Nephron progenitor cell (in vitro differentiated cells): ENCODE measurements around the gene TOLLIP.
"Not testable (repeated sequence)": the region's sequence is repeated elsewhere in the genome, so short reads cannot be mapped to it uniquely, and the experiment has no call there.

ENCODE experiments used
- DNase-seq: peaks from one replicate; pipeline ENCODE4 v3.0.0; 2021
- H3K27ac Mint-ChIP-seq: 2 replicates; pipeline ENCODE4 v1.8.0; 2021; ENCODE audit warnings: mild to moderate bottlenecking, moderate library complexity, mixed read lengths
- H3K27me3 Mint-ChIP-seq: 2 replicates; pipeline ENCODE4 v1.8.0; 2021; ENCODE audit warnings: mild to moderate bottlenecking, low read depth, mixed read lengths; ENCODE audit not compliant: poor library complexity
- H3K36me3 Mint-ChIP-seq: 2 replicates; pipeline ENCODE4 v1.8.0; 2021; ENCODE audit warnings: low read depth, mixed read lengths
- H3K4me1 Mint-ChIP-seq: 2 replicates; pipeline ENCODE4 v1.8.0; 2021; ENCODE audit warnings: mixed read lengths
- H3K4me3 Mint-ChIP-seq: 2 replicates; pipeline ENCODE4 v1.8.0; 2021; ENCODE audit warnings: mild to moderate bottlenecking, moderate library complexity, mixed read lengths
- H3K9me3 Mint-ChIP-seq: 2 replicates; pipeline ENCODE4 v1.8.0; 2021; ENCODE audit warnings: mild to moderate bottlenecking, moderate library complexity, mixed read lengths
- TF ChIP-seq, protein P1 (sequence below): fragments of 200-600 bp; sonication (generic); IDR thresholded peaks from 2 replicates; pipeline ENCODE4 v1.5.0; 2021; ENCODE audit warnings: antibody characterized with exemption

Gene TOLLIP

DNA sequence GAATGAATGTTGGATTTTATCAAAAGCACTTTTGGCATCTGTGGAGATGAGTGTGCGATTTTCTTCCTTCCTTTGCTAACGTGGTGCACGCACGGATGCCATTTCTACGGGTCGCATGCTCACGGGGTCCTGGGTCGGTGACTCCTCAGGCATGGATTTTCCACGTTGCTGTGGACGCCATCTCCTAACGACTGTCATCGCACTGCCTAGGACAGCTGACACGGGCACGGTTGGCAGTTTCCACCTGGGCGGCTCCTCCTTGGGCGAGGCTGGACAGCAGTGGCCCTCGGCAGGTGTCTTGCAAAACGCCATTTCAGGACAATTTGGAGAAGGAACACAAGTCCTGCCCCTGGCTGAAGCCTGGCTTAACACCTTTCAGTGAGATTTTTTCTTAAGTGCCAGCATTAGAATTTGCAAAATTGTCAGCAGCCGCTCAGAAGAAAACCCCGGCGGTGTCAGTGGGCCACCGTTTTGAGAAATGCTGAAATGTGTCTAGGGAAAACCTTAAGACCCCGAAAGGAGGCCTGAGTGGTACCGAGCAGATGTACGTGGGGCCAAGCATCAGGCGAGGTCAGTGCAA is 34.7 kb upstream of the TOLLIP start:
- peaks cover 48% of the 10 kb centered on the region for H3K27me3 Mint-ChIP-seq
- no peak overlapping the region for H3K27ac Mint-ChIP-seq
- TF ChIP-seq, protein P1, sequence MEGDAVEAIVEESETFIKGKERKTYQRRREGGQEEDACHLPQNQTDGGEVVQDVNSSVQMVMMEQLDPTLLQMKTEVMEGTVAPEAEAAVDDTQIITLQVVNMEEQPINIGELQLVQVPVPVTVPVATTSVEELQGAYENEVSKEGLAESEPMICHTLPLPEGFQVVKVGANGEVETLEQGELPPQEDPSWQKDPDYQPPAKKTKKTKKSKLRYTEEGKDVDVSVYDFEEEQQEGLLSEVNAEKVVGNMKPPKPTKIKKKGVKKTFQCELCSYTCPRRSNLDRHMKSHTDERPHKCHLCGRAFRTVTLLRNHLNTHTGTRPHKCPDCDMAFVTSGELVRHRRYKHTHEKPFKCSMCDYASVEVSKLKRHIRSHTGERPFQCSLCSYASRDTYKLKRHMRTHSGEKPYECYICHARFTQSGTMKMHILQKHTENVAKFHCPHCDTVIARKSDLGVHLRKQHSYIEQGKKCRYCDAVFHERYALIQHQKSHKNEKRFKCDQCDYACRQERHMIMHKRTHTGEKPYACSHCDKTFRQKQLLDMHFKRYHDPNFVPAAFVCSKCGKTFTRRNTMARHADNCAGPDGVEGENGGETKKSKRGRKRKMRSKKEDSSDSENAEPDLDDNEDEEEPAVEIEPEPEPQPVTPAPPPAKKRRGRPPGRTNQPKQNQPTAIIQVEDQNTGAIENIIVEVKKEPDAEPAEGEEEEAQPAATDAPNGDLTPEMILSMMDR, result no peak
- peaks cover 12% of the 10 kb centered on the region for H3K4me1 Mint-ChIP-seq
- H3K9me3 Mint-ChIP-seq, result no peaks in the 10 kb centered on the region
- no peaks in the 10 kb centered on the region for H3K36me3 Mint-ChIP-seq
- no peak for DNase-seq
- no peak overlapping the region for H3K4me3 Mint-ChIP-seq

DNA sequence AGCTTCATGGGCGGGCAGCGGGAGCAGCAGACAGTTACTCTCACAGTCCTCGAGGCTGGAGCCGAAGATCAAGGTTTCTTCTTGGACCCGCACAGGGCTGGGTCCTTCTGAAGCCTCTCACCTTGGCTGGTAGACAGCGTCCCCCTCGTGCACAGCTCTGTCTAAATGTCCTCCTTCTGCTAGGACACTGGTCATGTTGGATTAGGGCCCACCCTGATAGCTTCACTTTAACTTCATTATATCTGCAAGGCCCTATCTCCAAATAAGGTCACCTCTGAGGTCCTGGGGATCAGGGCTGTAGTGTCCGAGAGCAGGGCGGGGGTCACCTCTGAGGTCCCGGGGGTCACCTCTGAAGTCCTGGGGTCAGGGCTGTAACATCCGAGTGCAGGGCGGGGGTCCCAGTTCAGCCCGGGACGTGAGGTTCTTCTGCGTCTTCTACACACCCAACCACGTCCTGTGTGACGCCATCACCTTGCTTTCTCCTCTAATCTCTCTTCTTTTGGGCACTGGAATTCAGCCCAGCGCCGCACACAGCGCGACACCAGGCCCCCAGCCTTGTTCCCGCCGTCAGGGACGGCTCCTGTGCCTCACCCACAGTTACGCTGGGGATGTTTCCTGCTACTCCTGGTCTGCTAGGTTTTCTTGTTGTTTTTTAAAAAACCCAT is 34.1 kb upstream of the TOLLIP start:
- peaks cover 45% of the 10 kb centered on the region for H3K27me3 Mint-ChIP-seq
- peaks cover 6% of the 10 kb centered on the region for H3K4me1 Mint-ChIP-seq
- H3K9me3 Mint-ChIP-seq, result no peaks in the 10 kb centered on the region
- no peak overlapping the region for H3K27ac Mint-ChIP-seq
- H3K4me3 Mint-ChIP-seq, result no peak overlapping the region
- TF ChIP-seq, protein P1, result no peak
- H3K36me3 Mint-ChIP-seq, result no peaks in the 10 kb centered on the region
- DNase-seq, result no peak

DNA sequence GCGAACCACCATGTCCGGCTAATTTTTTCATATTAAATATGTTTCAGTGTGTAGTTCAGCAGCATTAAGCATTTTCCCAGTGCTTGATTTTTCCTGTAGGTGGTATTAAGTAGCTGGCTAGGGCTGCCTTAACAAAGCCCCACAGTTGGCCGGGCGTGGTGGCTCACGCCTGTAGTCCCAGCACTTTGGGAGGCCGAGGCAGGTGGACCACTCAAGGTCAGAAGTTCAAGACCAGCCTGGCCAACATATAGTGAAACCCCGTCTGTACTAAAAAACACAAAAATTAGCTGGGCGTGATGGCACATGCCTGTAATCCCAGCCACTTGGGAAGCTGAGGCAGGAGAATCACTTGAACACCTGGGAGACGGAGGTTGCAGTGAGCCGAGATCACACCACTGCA is 33.5 kb upstream of the TOLLIP start:
- no peak for DNase-seq
- Mint-ChIP-seq H3K4me3 (no peak overlapping the region), H3K4me1 (peaks cover 2% of the 10 kb centered on the region), H3K27ac (no peak overlapping the region), H3K36me3 (no peaks in the 10 kb centered on the region), H3K9me3 (no peaks in the 10 kb centered on the region), H3K27me3 (peaks cover 43% of the 10 kb centered on the region)
- TF ChIP-seq, protein P1, result no peak

DNA sequence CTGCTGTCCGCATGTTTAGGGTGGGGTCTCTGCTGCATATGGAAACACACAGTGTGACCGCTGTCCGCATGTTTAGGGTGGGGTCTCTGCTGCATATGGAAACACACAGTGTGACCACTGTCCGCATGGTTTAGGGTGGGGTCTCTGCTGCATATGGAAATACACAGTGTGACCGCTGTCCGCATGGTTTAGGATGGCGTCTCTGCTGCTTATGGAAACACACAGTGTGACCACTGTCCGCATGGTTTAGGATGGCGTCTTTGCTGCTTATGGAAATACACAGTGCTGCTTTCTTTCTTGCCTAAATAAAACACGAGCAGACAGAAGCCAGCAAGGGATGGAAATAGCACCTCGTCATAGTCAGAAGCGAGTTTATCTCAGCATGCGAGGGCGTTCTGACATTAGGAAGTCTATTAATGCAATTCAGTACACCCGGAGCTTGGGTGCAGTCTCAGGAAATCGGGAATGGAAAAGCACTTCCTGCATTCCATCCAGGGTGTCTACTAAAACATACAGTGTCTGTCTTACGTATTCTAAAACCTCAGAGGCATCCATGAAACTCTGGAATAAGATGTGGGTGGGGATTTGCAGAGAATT is 32.6 kb upstream of the TOLLIP start:
- no peak overlapping the region for H3K27ac Mint-ChIP-seq
- no peak for DNase-seq
- H3K36me3 Mint-ChIP-seq, result no peaks in the 10 kb centered on the region
- peaks cover 37% of the 10 kb centered on the region for H3K27me3 Mint-ChIP-seq
- no peaks in the 10 kb centered on the region for H3K9me3 Mint-ChIP-seq
- TF ChIP-seq, protein P1, result no peak
- H3K4me3 Mint-ChIP-seq, result no peak overlapping the region
- peaks cover 5% of the 10 kb centered on the region for H3K4me1 Mint-ChIP-seq

DNA sequence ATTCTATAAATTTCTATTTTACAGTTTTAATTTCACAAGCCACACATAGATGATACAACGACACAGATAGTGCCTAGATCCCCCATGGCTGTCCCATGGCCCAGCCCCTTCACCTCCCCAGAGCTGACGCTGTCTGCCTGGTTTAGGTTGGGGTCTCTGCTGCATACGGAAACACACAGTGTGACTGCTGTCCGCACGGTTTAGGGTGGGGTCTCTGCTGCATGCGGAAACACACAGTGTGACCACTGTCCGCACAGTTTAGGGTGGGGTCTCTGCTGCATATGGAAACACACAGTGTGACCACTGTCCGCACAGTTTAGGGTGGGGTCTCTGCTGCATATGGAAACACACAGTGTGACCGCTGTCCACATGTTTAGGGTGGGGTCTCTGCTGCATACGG is 31.8 kb upstream of the TOLLIP start:
- H3K36me3 Mint-ChIP-seq, H3K27ac Mint-ChIP-seq, H3K9me3 Mint-ChIP-seq, DNase-seq, H3K4me1 Mint-ChIP-seq, H3K4me3 Mint-ChIP-seq: not testable (repeated sequence)
- H3K27me3 Mint-ChIP-seq, result peaks cover 37% of the 10 kb centered on the region

DNA sequence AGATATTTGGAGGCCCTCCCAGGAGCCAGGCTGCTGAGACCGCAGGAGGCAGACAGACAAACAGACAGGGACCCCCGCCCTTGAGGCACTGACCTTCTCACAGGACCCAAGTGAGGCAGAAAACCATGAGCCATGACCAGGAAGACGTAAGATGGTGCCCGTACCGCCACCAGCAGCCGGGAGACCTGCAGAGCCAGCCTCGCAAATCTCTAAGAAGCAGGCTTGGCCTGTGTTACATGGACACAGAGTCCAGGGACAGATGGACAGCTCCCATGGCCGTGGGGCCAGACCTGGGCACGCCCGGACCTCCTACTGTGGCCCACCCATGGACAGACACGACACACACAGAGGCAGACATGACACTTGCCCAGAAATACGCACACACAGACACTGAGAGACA is 30.7 kb upstream of the TOLLIP start:
- H3K4me3 Mint-ChIP-seq, result no peak overlapping the region
- H3K9me3 Mint-ChIP-seq, result peaks cover 9% of the 10 kb centered on the region
- TF ChIP-seq, protein P1, result no peak
- H3K27me3 Mint-ChIP-seq, result peaks cover 37% of the 10 kb centered on the region
- DNase-seq, result no peak
- H3K4me1 Mint-ChIP-seq, result peaks cover 13% of the 10 kb centered on the region
- H3K27ac Mint-ChIP-seq, result no peak overlapping the region
- peaks cover 3% of the 10 kb centered on the region for H3K36me3 Mint-ChIP-seq
